Skeletal muscle satellite cell (primary cell): ENCODE data around the gene RNF32.
A peak's percentile ranks its signal among the peaks of the same experiment; 100 is the strongest.

Experiments used
- H3K27me3 ChIP-seq: 2 replicates; pipeline ENCODE4 v1.7.0; 2013; ENCODE audit warnings: low read length; ENCODE audit not compliant: control insufficient read depth, insufficient read depth
- H3K36me3 ChIP-seq: 2 replicates; pipeline ENCODE4 v1.7.0; 2013; ENCODE audit warnings: mild to moderate bottlenecking, control low read depth, low read length; ENCODE audit not compliant: insufficient read depth
- H3K4me1 ChIP-seq: 2 replicates; pipeline ENCODE4 v1.7.0; 2013; ENCODE audit warnings: low read length; ENCODE audit not compliant: control insufficient read depth, insufficient read depth
- H3K4me2 ChIP-seq: 2 replicates; pipeline ENCODE4 v1.7.0; 2013; ENCODE audit warnings: mild to moderate bottlenecking, low read length
- H3K4me3 ChIP-seq: 2 replicates; pipeline ENCODE4 v1.7.0; 2013; ENCODE audit warnings: low read length
- H3K9ac ChIP-seq: 2 replicates; pipeline ENCODE4 v1.7.0; 2013; ENCODE audit warnings: mild to moderate bottlenecking, low read depth, low read length, moderate library complexity
- H3K9me3 ChIP-seq: replicated peaks from 2 replicates; pipeline ENCODE4 v1.7.0; 2013; ENCODE audit warnings: mild to moderate bottlenecking, control low read depth, low read length

RNF32 gene

DNA sequence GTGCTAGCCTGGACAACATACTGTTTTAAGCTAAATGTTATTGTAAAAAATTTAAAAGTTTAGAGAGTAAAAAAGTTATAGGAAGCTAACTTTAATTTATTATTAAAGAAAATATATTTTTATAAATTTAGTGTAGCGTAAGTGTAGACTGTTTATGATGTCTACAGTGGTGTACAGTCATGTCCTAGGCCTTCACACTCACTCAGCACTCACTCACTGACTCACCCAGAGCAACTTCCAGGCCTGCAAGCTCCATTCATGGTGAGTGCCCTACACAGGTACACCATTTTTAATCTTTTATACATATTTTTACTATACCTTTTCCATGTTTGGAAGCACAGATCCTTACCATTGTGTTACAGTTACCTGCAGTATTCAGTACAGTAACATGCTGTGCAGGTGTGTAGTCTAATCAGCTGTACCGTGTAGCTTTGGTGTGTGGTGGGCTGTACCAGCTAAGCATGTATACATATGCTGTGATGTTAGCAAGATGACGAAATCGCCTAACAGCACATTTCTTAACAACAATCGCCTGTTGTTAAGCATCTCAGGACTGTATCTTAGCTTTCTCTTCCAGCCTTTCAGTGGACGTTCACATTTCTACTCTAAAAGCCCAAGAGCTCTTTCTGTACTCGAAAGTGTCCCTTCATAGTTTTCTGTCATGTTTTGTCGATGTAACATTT lies 12.5 kb downstream of the RNF32 start:
- Histone ChIP-seq H3K27me3 (no peaks in the 10 kb centered on the region), H3K36me3 (no peaks in the 10 kb centered on the region), H3K9me3 (no peaks in the 10 kb centered on the region), H3K4me2 (no peak overlapping the region), H3K4me1 (peaks cover 16% of the 10 kb centered on the region), H3K4me3 (no peak overlapping the region), H3K9ac (no peak overlapping the region)

GRCh38 chr7:156654511-156655234 lies 14.1 kb downstream of the RNF32 start:
- no peak overlapping the region for H3K9ac ChIP-seq
- H3K4me2 ChIP-seq, result no peak overlapping the region
- H3K9me3 ChIP-seq, result no peaks in the 10 kb centered on the region
- no peaks in the 10 kb centered on the region for H3K36me3 ChIP-seq
- H3K4me3 ChIP-seq, result no peak overlapping the region
- no peaks in the 10 kb centered on the region for H3K27me3 ChIP-seq
- H3K4me1 ChIP-seq, result peaks cover 16% of the 10 kb centered on the region

DNA sequence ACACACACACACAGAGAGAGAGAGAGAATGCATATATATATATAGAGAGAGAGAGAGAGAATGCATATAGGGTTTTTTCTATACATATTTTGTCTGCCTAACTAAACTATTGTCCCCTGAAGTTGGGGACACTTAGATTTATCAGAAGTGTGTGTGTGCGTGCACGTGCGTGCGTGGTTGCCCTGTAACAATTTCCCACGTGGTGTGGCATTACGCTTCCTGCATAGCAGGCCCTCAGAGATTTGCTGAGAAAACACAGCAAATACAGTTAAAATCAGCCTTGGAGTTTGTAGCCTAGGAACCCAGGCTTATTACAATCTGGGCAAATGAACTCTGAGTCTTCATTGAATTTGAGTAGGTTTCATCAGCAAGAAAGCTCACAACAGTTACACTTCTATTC lies 14.7 kb downstream of the RNF32 start:
- H3K4me2 ChIP-seq, result no peak overlapping the region
- H3K27me3 ChIP-seq, result no peaks in the 10 kb centered on the region
- H3K36me3 ChIP-seq, result no peaks in the 10 kb centered on the region
- no peak overlapping the region for H3K4me3 ChIP-seq
- H3K4me1 ChIP-seq, result peaks cover 19% of the 10 kb centered on the region
- H3K9ac ChIP-seq, result no peak overlapping the region
- H3K9me3 ChIP-seq, result no peaks in the 10 kb centered on the region

DNA sequence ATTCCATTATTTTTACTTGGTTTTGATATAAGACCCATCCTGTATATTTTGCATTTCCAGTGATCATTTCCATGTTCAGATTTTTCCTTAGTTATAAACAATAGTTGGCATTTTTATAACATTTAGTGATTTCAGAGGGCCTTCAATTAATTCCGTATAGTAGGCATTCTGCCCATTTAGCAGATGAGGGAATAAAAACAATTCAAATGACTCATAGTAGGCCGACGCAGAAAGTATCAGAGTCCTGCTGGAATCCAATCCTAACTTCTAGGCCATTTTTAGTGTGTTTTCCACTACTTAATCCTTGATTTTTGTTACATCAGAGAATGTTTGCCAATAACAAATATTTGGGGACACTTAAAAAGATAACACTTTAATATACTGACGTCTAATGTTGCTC lies 15.4 kb downstream of the RNF32 start:
- Histone ChIP-seq H3K27me3 (no peaks in the 10 kb centered on the region), H3K36me3 (no peaks in the 10 kb centered on the region), H3K4me2 (no peak overlapping the region), H3K4me1 (peaks cover 20% of the 10 kb centered on the region), H3K9me3 (no peaks in the 10 kb centered on the region), H3K9ac (no peak overlapping the region), H3K4me3 (no peak overlapping the region)

DNA sequence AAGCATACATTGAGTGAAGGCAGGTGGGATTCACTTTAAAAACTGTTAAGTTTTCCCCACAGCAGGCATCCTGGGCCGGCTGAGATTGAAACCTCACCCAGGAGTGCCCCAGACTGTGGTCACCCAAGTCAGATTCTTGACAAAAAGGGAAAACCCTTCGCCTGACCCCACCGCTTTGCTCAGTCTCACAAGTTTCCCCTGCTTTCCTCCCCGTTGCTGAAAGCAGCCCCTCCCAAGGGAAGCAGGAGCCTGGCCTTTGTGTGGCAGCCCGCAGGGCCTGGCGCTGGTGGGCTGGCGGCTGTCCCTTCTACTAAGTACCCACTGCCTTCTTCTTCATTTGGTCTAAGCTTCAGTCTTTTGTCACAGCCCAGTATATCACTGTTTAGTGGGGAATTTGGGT lies 16.0 kb downstream of the RNF32 start:
- H3K4me3 ChIP-seq, result no peak overlapping the region
- H3K9me3 ChIP-seq, result no peaks in the 10 kb centered on the region
- no peak overlapping the region for H3K9ac ChIP-seq
- H3K4me1 ChIP-seq, result peaks cover 20% of the 10 kb centered on the region
- H3K27me3 ChIP-seq, result no peaks in the 10 kb centered on the region
- no peak overlapping the region for H3K4me2 ChIP-seq
- H3K36me3 ChIP-seq, result no peaks in the 10 kb centered on the region

- Histone ChIP-seq H3K36me3 (no peaks in the 10 kb centered on the region), H3K27me3 (no peaks in the 10 kb centered on the region), H3K9me3 (no peaks in the 10 kb centered on the region), H3K9ac (no peak overlapping the region), H3K4me1 (peaks cover 11% of the 10 kb centered on the region), H3K4me2 (no peak overlapping the region), H3K4me3 (no peak overlapping the region)
These were observed 17.1 kb downstream of the RNF32 start for GRCh38 chr7:156657681-156658080.

GRCh38 chr7:156659203-156659602 lies 18.6 kb downstream of the RNF32 start:
- no peak overlapping the region for H3K9ac ChIP-seq
- no peaks in the 10 kb centered on the region for H3K9me3 ChIP-seq
- no peaks in the 10 kb centered on the region for H3K36me3 ChIP-seq
- H3K4me3 ChIP-seq, result no peak overlapping the region
- no peaks in the 10 kb centered on the region for H3K27me3 ChIP-seq
- peaks cover 4% of the 10 kb centered on the region for H3K4me1 ChIP-seq
- H3K4me2 ChIP-seq, result no peak overlapping the region

DNA sequence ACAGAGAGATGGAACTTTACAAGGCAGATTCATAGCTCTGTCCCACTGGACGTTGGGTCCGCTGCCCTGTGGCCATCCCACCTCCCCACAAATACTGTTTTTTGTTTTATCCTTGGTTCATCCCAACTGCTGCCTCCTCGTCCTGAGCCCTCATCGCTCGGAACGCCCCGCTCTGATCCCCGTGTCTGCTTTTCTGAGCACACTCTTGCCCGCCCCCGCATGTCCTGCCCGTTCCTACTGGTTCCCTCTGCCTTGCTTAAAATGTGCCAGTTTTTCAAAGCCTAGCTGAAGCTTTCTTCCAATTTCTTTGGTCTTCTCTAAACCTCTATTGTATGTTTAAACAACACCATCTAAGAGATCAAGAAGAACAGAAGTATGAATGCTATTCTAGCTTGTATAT lies 19.4 kb downstream of the RNF32 start:
- Histone ChIP-seq H3K4me2 (peak overlapping the region; percentile 17), H3K9ac (no peak overlapping the region), H3K4me3 (no peak overlapping the region)

GRCh38 chr7:156661637-156662036 lies 21.1 kb downstream of the RNF32 start:
- H3K36me3 ChIP-seq, result no peaks in the 10 kb centered on the region
- no peak overlapping the region for H3K4me2 ChIP-seq
- no peak overlapping the region for H3K9ac ChIP-seq
- peaks cover 4% of the 10 kb centered on the region for H3K4me1 ChIP-seq
- no peaks in the 10 kb centered on the region for H3K9me3 ChIP-seq
- no peaks in the 10 kb centered on the region for H3K27me3 ChIP-seq
- H3K4me3 ChIP-seq, result no peak overlapping the region

More for the DNA sequence above, 19.4 kb downstream of the RNF32 start:
- no peaks in the 10 kb centered on the region for H3K9me3 ChIP-seq
- no peaks in the 10 kb centered on the region for H3K36me3 ChIP-seq
- no peaks in the 10 kb centered on the region for H3K27me3 ChIP-seq
- H3K4me1 ChIP-seq, result peaks cover 4% of the 10 kb centered on the region

GRCh38 chr7:156662277-156662676 lies 21.7 kb downstream of the RNF32 start:
- no peak overlapping the region for H3K4me2 ChIP-seq
- no peaks in the 10 kb centered on the region for H3K27me3 ChIP-seq
- H3K36me3 ChIP-seq, result no peaks in the 10 kb centered on the region
- no peaks in the 10 kb centered on the region for H3K9me3 ChIP-seq
- no peak overlapping the region for H3K9ac ChIP-seq
- peaks cover 4% of the 10 kb centered on the region for H3K4me1 ChIP-seq
- H3K4me3 ChIP-seq, result no peak overlapping the region

- no peaks in the 10 kb centered on the region for H3K9me3 ChIP-seq
- no peak overlapping the region for H3K9ac ChIP-seq
- peaks cover 3% of the 10 kb centered on the region for H3K4me1 ChIP-seq
- H3K4me3 ChIP-seq, result no peak overlapping the region
- no peaks in the 10 kb centered on the region for H3K36me3 ChIP-seq
- H3K4me2 ChIP-seq, result no peak overlapping the region
- no peaks in the 10 kb centered on the region for H3K27me3 ChIP-seq
These were observed 24.5 kb downstream of the RNF32 start for GRCh38 chr7:156665101-156665500.
